IMR-90 (cell line): ENCODE measurements around the gene ROCK2. TPM values are rescaled to one million over a fixed set of nuclear protein-coding genes. Genes with fewer than 3 reads are reported as not detected.

ENCODE experiments used
- ATAC-seq: fragments of 200-7000 bp; cut with Tn5 transposase; 2 replicates; pipeline ENCODE4 v1.9.1; 2020; ENCODE audit warnings: low read depth, mild to moderate bottlenecking, moderate library complexity
- BruUV-seq: library from RNA; stranded (reverse); fragments of 400-500 nt; replicated peaks from 2 replicates; lab custom pipeline; 2021; lab: Mats Ljungman, UMichigan
- CTCF ChIA-PET: fragments of 300-600 bp; formaldehyde crosslinking; extraction: SDS; loops from one replicate; lab custom pipeline; 2021; ENCODE audit warnings: antibody characterized with exemption; lab: Yijun Ruan, JAX
- POLR2A ChIA-PET: fragments of 300-600 bp; sonication (Branson Sonifier 250); formaldehyde crosslinking; loops from one replicate; lab custom pipeline; 2022; ENCODE audit warnings: antibody characterized with exemption; ENCODE audit not compliant: unreplicated experiment; lab: Charles Lee
- DNase-seq: peaks from one replicate; pipeline ENCODE4 v3.0.0; 2013
- H2AFZ ChIP-seq: replicated peaks from 2 replicates; pipeline ENCODE3; 2013; ENCODE audit warnings: low read length, mild to moderate bottlenecking; ENCODE audit not compliant: poor library complexity
- H2AK5ac ChIP-seq: 2 replicates; pipeline ENCODE4 v1.6.1; 2013; ENCODE audit warnings: low read depth, low read length, inconsistent platforms
- H2AK9ac ChIP-seq: replicated peaks from 2 replicates; pipeline ENCODE3; 2013; ENCODE audit warnings: mild to moderate bottlenecking, low read depth, low read length, moderate library complexity; ENCODE audit not compliant: poor library complexity
- H2BK120ac ChIP-seq: 2 replicates; pipeline ENCODE4 v1.6.1; 2013; ENCODE audit warnings: low read depth, low read length, inconsistent platforms
- H2BK15ac ChIP-seq: 3 replicates; pipeline ENCODE4 v1.6.1; 2013; ENCODE audit warnings: low read depth, low read length, inconsistent platforms
- H2BK20ac ChIP-seq: 2 replicates; pipeline ENCODE4 v1.6.1; 2013; ENCODE audit warnings: low read depth, mild to moderate bottlenecking, inconsistent platforms, low read length, moderate library complexity
- H2BK5ac ChIP-seq: 2 replicates; pipeline ENCODE4 v1.6.1; 2013; ENCODE audit warnings: mild to moderate bottlenecking, low read depth, low read length, inconsistent platforms; ENCODE audit not compliant: poor library complexity, severe bottlenecking
- H3K14ac ChIP-seq: replicated peaks from 2 replicates; pipeline ENCODE4 v1.6.1; 2013; ENCODE audit warnings: low read depth, low read length, inconsistent platforms
- H3K18ac ChIP-seq: 2 replicates; pipeline ENCODE4 v1.6.1; 2013; ENCODE audit warnings: low read depth, low read length, control low read depth
- H3K23ac ChIP-seq: 2 replicates; pipeline ENCODE4 v1.6.1; 2013; ENCODE audit warnings: low read depth, low read length, inconsistent platforms
- H3K27ac ChIP-seq: 2 replicates; pipeline ENCODE4 v1.5.1; 2013; ENCODE audit warnings: mild to moderate bottlenecking, control low read depth, low read length; ENCODE audit not compliant: insufficient read depth
- H3K27me3 ChIP-seq: 2 replicates; pipeline ENCODE4 v1.6.1; 2013; ENCODE audit warnings: low read length; ENCODE audit not compliant: control insufficient read depth, insufficient read depth
- H3K36me3 ChIP-seq: 2 replicates; pipeline ENCODE4 v1.6.1; 2013; ENCODE audit warnings: low read length, mixed read lengths; ENCODE audit not compliant: control insufficient read depth, insufficient read depth
- H3K4ac ChIP-seq: 2 replicates; pipeline ENCODE4 v1.6.1; 2013; ENCODE audit warnings: low read depth, low read length, inconsistent platforms
- H3K4me1 ChIP-seq: 2 replicates; pipeline ENCODE4 v1.6.1; 2013; ENCODE audit warnings: low read length, mixed read lengths; ENCODE audit not compliant: control insufficient read depth, insufficient read depth
- H3K4me2 ChIP-seq: 2 replicates; pipeline ENCODE4 v1.6.1; 2013; ENCODE audit warnings: low read depth, mild to moderate bottlenecking, control low read depth, low read length, moderate library complexity
- H3K4me3 ChIP-seq: 2 replicates; pipeline ENCODE4 v1.5.1; 2013; ENCODE audit warnings: low read depth, mild to moderate bottlenecking, control low read depth, low read length, moderate library complexity; ENCODE audit not compliant: insufficient read depth
- H3K56ac ChIP-seq: 2 replicates; pipeline ENCODE4 v1.6.1; 2013; ENCODE audit warnings: low read length, inconsistent platforms; ENCODE audit not compliant: insufficient read depth; ENCODE audit errors: extremely low read depth
- H3K79me1 ChIP-seq, 2 experiments: 2 replicates each; pipeline ENCODE4 v1.6.1; 2013; ENCODE audit warnings: low read length in 2 of 2, inconsistent platforms in 1 of 2, low read depth in 1 of 2
- H3K9ac ChIP-seq: 2 replicates; pipeline ENCODE4 v1.6.1; 2013; ENCODE audit warnings: low read depth, low read length, control low read depth
- H3K9me1 ChIP-seq: 2 replicates; pipeline ENCODE4 v1.6.1; 2013; ENCODE audit warnings: low read length, inconsistent platforms; ENCODE audit not compliant: insufficient read depth
- H3K9me3 ChIP-seq: 2 replicates; pipeline ENCODE4 v1.6.1; 2013; ENCODE audit warnings: low read length; ENCODE audit not compliant: control insufficient read depth, insufficient read depth
- H4K20me1 ChIP-seq: 2 replicates; pipeline ENCODE4 v1.6.1; 2013; ENCODE audit warnings: low read length, inconsistent platforms; ENCODE audit not compliant: insufficient read depth
- H4K5ac ChIP-seq: 2 replicates; pipeline ENCODE4 v1.6.1; 2013; ENCODE audit warnings: mild to moderate bottlenecking, low read depth, low read length, control low read depth
- H4K8ac ChIP-seq, 2 experiments: 2 replicates each; pipeline ENCODE4 v1.6.1; 2013; ENCODE audit warnings: low read depth in 2 of 2, low read length in 2 of 2, control low read depth in 1 of 2, inconsistent platforms in 1 of 2
- H4K91ac ChIP-seq: 2 replicates; pipeline ENCODE4 v1.6.1; 2013; ENCODE audit warnings: low read depth, low read length, inconsistent platforms; ENCODE audit not compliant: insufficient read depth
- BHLHE40 ChIP-seq: fragments of 150-350 bp; IDR thresholded peaks from 2 replicates; pipeline ENCODE4 v1.6.1; 2016; ENCODE audit warnings: mild to moderate bottlenecking, low read depth, low read length
- ELK1 ChIP-seq: fragments of 150-350 bp; IDR thresholded peaks from 2 replicates; pipeline ENCODE4 v1.6.1; 2016; ENCODE audit warnings: low read depth, mild to moderate bottlenecking, low read length, moderate library complexity, borderline replicate concordance
- FOS ChIP-seq: fragments of 150-350 bp; IDR thresholded peaks from 2 replicates; pipeline ENCODE4 v1.6.1; 2016; ENCODE audit warnings: low read depth, low read length
- MAFK ChIP-seq: IDR thresholded peaks from 2 replicates; pipeline ENCODE4 v1.6.1; 2012; ENCODE audit warnings: low read depth, low read length, improper control_type of control experiment
- MAZ ChIP-seq: IDR thresholded peaks from 2 replicates; pipeline ENCODE4 v1.6.1; 2012; ENCODE audit warnings: low read depth, mild to moderate bottlenecking, low read length, improper control_type of control experiment, moderate library complexity, borderline replicate concordance
- MXI1 ChIP-seq: IDR thresholded peaks from 2 replicates; pipeline ENCODE4 v1.6.1; 2012; ENCODE audit warnings: low read depth, mild to moderate bottlenecking, low read length, moderate library complexity, borderline replicate concordance
- NFE2L2 ChIP-seq: fragments of 150-350 bp; IDR thresholded peaks from 2 replicates; pipeline ENCODE4 v1.6.1; 2016; ENCODE audit warnings: low read depth, mild to moderate bottlenecking, low read length
- POLR2A ChIP-seq: IDR thresholded peaks from 2 replicates; pipeline ENCODE4 v1.6.1; 2012; ENCODE audit warnings: mild to moderate bottlenecking, low read depth, low read length
- RAD21 ChIP-seq: IDR thresholded peaks from 2 replicates; pipeline ENCODE4 v1.6.1; 2012; ENCODE audit warnings: low read length, improper control_type of control experiment
- RCOR1 ChIP-seq: IDR thresholded peaks from 2 replicates; pipeline ENCODE4 v1.6.1; 2012; ENCODE audit warnings: mild to moderate bottlenecking, low read length, improper control_type of control experiment; ENCODE audit not compliant: insufficient replicate concordance
- RFX5 ChIP-seq: IDR thresholded peaks from 2 replicates; pipeline ENCODE4 v1.8.0; 2012; ENCODE audit warnings: low read depth, mild to moderate bottlenecking, low read length, moderate library complexity
- SMC3 ChIP-seq: fragments of 150-350 bp; IDR thresholded peaks from 2 replicates; pipeline ENCODE4 v1.6.1; 2016; ENCODE audit warnings: low read depth, mild to moderate bottlenecking, antibody characterized with exemption, low read length, moderate library complexity
- WGBS, 2 experiments: methylation state at CpG; one replicate each; pipeline versions ENCODE4 v1.1.5 to v1.1.7; 2013; ENCODE audit warnings: missing lambda C conversion rate in 2 of 2; ENCODE audit not compliant: insufficient read length in 1 of 2; ENCODE audit errors: extremely low coverage in 2 of 2; 5-methylcytosine and 5-hydroxymethylcytosine counted together
- dilution Hi-C: fragments of 300-500 bp; cut with HindIII; formaldehyde crosslinking; loops from one replicate; pipeline ENCODE4 v1.14.3; 2018; ENCODE audit warnings: low sequenced_read_pairs; ENCODE audit not compliant: unreplicated experiment
- in situ Hi-C: fragments of 300-500 bp; cut with MboI; formaldehyde crosslinking; loops from 3 replicates; pipeline ENCODE4 v1.14.3; 2019; ENCODE audit warnings: low sequenced_read_pairs, inconsistent platforms, mixed read lengths
- intact Hi-C: fragments of 100-400 bp; cut with micrococcal nuclease; formaldehyde crosslinking; loops from 2 replicates; pipeline ENCODE4 v1.10.0; 2022
- polyA plus RNA-seq, 3 experiments: library from polyadenylated mRNA; depleted of rRNA; stranded (reverse); fragments of >200 nt; gene quantifications; 2 replicates each; pipeline ENCODE4 v1.2.3, GENCODE V29; 2012; ENCODE audit warnings: low replicate concordance in 1 of 3
- total RNA-seq: library from RNA; depleted of rRNA; stranded (reverse); fragments of >200 nt; gene quantifications from 2 replicates; pipeline ENCODE4 v1.2.3, GENCODE V29; 2012
- TF ChIP-seq, protein P1 (sequence below): fragments of 150-350 bp; IDR thresholded peaks from 2 replicates; pipeline ENCODE4 v1.6.1; 2017; ENCODE audit warnings: mild to moderate bottlenecking, antibody characterized with exemption, low read length, low read depth

The ROCK2 gene
- total and polyA plus RNA-seq, 2 of the 4 experiments (the other 2 are of a cell fraction) = 9.0 to 28.3 TPM

DNA sequence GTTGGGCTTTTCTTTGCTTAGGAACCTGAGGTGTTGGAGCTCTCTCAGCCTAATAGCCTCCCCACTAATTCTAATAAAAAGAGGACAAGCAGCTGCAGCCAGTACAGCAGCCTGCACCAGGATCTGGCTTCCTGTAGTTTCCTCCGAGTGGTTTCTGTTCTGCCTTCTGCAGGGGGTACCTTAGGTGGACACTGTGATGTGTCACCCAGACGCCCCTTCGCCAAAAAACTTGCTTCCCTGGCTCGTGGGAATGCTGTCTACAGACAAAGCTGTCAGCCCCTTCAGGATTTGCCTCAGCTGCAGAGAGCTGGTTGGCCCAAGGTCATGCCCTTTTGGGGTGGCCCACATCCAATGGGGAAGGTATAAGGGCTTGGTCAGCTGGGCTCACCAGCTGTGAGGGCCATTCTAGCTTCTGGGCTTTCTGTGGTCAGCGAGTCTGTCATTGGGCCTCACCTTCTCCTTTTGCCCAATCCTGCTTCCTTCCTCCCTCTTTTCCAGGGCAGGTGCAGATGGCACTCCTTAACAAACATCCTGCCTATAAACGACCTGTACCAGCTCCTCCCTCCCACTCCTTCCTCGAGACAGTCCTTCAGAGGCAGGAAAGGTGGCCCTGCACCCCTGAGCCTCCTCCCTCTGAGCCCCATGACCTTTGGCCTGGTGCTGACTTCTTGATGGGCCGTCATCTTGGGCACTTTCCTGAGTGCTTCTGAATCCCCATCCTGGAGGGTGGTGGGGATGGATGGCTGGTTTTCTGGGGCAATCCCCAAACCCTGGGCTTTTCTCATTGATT is 44.0 kb upstream of the ROCK2 start:
- no TSS peak for BruUV-seq
- POLR2A ChIA-PET = interaction anchor here (0.9 kb wide), 1 partner anchor 14 kb away, joined by 3 read pairs; no protein-coding TSS in a partner anchor
- H3K18ac ChIP-seq = no peak overlapping the region; the same call in 1 of the 2 replicates
- H3K23ac ChIP-seq = no peak overlapping the region
- H3K79me1 ChIP-seq = no peaks in the 10 kb centered on the region
- no peaks in the 10 kb centered on the region for H3K9me3 ChIP-seq
- H3K27me3 ChIP-seq = no peaks in the 10 kb centered on the region
- no peak overlapping the region for H3K9ac ChIP-seq
- no peak overlapping the region for H3K14ac ChIP-seq
- no peak overlapping the region for H3K4ac ChIP-seq
- H4K20me1 ChIP-seq = no peaks in the 10 kb centered on the region
- H3K56ac ChIP-seq = no peak overlapping the region
- dilution Hi-C loops (no loop called here), in situ Hi-C loops (no loop called here), intact Hi-C loops (loop anchor here (1.0 kb wide), 1 partner anchor 43 kb away; no protein-coding TSS in a partner anchor)
- H2BK120ac ChIP-seq = peak overlapping the region; percentile 20
- no peak overlapping the region for H2AK5ac ChIP-seq
- H3K4me2 ChIP-seq = no peak overlapping the region
- H4K5ac ChIP-seq = no peak overlapping the region
- no peak for DNase-seq
- CTCF ChIA-PET = no interaction called here
- H2AK9ac ChIP-seq = no peak overlapping the region
- H2BK15ac ChIP-seq = no peak overlapping the region
- no peak for ATAC-seq
- peak overlapping the region; percentile 16 for H4K91ac ChIP-seq
- H3K9me1 ChIP-seq = peaks cover 29% of the 10 kb centered on the region
- H4K8ac ChIP-seq = no peak overlapping the region
- H3K4me3 ChIP-seq = no peak overlapping the region
- no peak overlapping the region for H2BK20ac ChIP-seq
- H2BK5ac ChIP-seq = no peak overlapping the region
- H3K36me3 ChIP-seq = no peaks in the 10 kb centered on the region
- WGBS, 2 experiments = 67% methylated on average over 3 of the region's 8 CpGs; no CpG with 5 or more reads in 1 of the 2 experiments
- no peak overlapping the region for H2AFZ ChIP-seq
- peaks cover 30% of the 10 kb centered on the region for H3K4me1 ChIP-seq
- TF ChIP-seq RCOR1 (no peak), RAD21 (no peak), FOS (no peak), ELK1 (no peak), BHLHE40 (no peak), MAZ (no peak), SMC3 (no peak), NFE2L2 (no peak), POLR2A (no peak), MAFK (no peak), MXI1 (no peak), RFX5 (no peak)
- TF ChIP-seq, protein P1, sequence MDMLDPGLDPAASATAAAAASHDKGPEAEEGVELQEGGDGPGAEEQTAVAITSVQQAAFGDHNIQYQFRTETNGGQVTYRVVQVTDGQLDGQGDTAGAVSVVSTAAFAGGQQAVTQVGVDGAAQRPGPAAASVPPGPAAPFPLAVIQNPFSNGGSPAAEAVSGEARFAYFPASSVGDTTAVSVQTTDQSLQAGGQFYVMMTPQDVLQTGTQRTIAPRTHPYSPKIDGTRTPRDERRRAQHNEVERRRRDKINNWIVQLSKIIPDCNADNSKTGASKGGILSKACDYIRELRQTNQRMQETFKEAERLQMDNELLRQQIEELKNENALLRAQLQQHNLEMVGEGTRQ = no peak
- H3K27ac ChIP-seq = no peak overlapping the region
